HG03103 (cell line): ENCODE data around the gene CDCA5.

Experiments
- ATAC-seq: cut with Tn5 transposase; IDR thresholded peaks from one replicate; pipeline ENCODE4 v1.9.1; 2021; ENCODE audit warnings: low read depth; ENCODE audit not compliant: unreplicated experiment

Gene CDCA5

DNA sequence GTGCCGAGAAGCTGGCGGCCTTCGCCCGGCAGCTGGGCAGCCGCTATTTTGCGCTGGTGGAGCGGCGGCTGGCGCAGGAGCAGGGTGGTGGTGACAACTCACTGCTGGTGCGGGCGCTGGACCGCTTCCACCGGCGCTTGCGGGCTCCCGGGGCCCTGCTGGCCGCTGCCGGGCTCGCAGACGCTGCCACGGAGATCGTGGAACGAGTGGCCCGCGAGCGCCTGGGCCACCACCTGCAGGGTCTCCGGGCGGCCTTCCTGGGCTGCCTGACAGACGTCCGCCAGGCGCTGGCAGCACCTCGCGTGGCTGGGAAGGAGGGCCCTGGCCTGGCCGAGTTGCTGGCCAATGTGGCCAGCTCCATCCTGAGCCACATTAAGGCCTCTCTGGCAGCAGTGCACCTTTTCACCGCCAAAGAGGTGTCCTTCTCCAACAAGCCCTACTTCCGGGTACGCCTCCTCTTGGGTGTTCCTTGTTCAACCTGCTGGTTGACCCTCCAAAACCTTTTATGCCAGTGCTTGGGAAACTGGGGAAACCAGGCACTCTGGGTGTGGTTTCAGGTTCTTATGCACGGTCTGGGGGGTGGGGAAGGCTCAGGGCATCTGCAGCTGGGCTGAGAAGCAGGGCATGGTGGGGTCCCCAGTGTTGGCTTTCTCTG lies 24.8 kb upstream of the CDCA5 start:
- ATAC-seq, result no peak

DNA sequence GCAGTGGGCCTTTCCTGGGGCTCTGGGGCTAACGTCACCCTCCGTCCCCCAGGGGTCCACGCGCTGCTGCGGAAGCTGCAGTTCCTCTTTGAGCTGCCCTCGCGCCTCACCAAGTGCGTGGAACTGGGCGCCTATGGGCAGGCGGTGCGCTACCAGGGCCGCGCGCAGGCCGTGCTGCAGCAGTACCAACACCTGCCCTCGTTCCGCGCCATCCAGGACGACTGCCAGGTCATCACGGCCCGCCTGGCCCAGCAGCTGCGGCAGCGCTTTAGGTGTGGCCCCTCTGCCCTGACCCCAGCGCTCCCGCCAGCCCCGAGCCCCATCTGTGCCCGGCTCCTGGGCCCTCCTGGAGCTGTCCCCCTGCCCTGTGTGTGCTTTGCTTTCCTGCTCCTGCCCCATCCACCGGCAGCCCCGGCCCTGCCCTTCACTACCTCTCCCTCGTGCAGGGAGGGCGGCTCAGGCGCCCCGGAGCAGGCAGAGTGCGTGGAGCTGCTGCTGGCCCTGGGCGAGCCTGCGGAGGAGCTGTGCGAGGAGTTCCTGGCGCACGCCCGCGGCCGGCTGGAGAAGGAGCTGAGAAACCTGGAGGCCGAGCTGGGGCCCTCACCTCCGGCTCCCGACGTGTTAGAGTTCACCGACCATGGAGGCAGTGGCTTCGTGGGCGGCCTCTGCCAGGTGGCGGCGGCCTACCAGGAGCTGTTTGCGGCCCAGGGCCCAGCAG lies 24.1 kb upstream of the CDCA5 start:
- ATAC-seq, result no peak

DNA sequence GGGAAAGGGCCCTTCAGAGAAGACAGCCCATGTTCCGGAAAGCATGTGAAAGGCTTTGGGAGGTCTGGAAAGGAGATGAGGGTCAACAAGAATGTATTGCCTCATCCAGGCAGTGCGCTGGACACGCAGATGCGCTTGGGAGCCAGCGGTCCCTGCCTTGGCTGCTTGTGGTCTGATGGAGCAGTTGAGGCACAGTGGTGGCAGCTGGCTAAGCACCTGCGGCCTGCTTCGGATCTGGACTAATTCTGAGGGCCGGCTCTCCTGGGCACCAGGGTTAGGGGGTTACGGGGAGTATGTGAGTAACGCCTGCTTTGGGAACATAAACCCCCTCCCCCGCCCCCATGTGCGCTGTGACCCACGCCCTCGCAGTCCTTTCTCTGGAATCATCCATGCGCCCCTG lies 23.2 kb upstream of the CDCA5 start:
- ATAC-seq, result no peak

DNA sequence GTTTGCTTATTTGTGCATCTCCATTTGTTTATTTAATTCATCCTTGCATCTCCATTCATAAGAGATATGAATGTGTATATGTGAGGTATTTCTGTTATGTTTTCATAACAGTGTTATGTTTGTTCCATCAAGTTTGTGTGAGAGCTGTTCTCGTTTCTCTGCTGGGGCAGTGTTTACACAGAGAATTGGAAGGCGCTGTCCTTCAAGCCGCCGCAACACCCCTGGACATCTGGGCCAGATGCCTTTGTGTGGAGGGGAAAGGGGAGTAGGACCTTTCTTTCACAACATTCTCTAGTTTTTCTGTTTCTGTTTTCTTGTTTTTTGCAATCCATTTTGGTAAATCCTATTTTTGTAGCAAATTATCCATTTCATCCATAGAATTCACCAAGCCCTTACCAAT lies 20.8 kb upstream of the CDCA5 start:
- no peak for ATAC-seq

DNA sequence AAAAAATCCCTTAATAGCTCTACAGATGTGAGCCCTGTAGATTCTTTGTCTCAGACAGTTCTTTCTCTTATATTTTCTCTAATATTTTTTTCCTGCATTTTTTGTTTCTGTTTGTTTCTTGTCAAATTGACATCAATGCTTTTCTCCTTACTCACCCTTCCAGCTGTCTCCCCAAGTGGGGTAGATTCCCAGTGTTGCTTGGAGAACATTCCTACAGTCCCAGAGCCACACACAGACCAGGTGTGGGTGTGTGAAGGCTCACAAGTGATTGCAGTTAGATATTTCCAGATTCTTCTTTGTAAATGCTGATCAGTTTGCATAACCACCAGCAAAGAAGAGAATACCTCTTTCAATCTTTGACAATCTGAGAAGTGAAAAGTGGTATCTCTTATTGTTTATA lies 19.6 kb upstream of the CDCA5 start:
- ATAC-seq, result no peak

DNA sequence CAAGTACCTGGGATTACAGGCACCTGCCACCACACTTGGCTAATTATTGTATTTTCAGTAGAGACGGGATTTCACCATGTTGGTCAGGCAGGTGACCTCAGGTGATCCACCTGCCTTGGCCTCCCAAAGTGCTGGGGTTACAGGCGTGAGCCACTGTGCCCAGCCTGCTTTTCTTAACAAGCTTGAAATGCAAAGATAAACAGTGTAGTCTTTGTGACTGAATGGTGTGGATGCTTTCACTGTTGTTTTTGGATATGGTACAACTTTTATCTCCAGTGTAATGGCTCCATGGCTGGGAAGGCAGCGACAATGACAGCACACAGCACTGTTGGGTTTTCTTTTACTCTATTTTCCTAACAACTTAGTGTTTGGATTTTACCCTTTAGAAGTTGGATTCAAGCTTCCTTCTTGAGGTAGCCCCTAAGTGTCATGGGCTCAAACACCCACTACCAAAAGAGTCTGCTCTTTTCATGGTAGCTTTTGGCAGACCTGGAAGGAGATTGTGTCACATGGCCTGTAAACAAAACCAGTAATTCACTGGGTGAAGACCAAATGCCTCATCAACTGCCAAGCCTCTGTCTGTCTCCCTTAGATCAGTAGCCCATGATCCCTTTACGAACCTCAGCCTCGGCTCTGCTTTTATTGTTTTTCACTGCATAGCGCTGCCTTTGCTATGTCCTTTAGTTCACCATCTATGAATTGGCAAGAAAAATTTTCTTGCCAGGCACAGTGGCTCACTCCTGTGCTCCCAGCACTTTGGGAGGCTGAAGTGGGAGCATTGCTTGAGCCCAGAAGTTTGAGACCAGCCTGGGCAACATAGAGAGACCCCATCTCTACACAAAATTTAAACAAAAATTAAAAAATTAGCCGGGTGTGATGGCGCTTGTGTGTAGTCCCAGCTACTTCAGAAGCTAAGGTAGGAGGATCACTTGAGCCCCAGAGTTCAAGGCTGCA lies 18.6 kb upstream of the CDCA5 start:
- no peak for ATAC-seq

DNA sequence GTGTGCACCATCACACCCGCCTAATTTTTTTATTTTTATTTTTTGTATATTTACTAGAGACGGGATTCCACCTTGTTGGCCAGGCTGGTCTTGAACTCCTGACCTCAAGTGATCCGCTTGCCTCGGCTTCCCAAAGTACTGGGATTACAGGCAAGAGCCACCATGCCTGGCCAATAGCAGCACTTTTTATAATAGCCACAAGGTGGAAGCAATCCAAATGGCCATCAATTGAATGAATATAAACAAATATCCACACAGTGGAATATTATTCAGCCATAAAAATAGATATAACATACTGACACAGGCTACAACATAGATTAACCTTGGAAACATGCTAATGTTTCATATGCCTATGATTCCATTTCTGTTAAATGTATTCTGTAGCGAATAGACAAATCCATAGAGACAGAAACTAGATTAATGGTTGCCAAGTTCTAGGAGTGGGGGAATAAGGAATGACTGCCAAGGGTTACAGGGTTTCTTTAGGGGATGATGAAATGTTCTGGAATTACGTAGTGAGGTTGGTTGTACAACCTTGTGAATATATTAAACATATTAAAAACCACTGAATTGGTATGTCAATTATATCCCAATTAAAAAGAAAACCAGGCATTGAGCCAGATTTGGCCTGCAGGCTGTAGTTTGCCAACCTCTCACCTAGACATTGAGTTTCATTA lies 17.0 kb upstream of the CDCA5 start:
- no peak for ATAC-seq

DNA sequence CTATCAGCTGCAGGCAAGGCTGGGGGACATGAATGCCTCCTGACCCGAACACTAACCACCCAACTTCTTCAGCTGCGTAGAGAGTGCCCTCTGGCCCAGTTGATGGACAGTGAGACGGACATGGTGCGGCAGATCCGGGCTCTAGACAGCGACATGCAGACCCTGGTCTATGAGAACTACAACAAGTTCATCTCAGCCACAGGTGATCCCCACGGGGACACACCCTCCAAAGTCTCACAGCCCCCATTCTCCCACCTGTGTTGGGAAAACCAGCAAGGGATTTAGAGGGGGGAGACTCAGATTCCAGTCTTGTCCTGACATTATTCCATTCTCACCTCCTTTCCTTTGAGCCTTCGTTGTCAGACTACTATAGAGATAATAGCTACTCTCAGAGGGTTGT lies 13.1 kb upstream of the CDCA5 start:
- ATAC-seq, result no peak

DNA sequence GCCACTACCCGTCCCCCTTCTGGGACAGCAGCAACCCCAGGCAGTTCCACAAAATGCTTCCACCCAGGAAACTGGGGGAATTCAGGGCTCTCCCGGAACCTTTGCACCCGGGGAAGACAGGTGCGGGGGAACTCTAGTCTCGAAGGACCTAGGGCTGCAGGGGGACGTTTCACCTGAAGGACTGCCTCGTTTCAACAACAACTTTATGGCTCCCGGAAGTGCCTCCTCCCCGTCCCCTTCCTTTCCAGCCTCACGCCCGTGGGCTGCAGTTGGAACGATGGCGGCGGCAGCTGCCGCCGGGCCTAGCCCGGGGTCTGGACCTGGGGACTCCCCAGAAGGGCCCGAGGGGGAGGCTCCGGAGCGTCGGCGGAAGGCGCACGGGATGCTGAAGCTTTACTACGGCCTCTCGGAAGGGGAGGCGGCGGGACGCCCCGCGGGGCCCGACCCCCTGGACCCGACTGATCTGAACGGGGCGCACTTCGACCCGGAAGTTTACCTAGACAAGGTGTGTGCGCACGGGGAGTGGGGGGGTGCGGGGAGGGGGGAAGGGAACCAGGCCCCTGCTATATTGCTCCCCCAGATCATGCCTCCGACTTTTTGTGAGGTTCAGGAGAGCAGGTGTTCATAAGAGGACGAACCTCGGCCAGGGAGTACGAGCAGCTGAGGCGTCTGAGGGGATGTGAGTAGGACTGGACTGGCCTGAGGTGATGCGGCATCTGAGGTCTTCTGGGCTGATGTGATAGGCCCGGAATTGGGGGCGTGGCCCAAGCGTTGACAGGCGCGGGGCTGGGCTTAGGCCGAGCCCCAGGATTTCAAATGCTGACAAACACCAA lies 12.3 kb upstream of the CDCA5 start, which contains the start of gene VPS51:
VPS51 (plus strand) TSS at position 241 of the 833 bp plus-strand sequence; CDS start at position 278, 37 bp downstream.
- ATAC-seq, result peak; percentile 66

DNA sequence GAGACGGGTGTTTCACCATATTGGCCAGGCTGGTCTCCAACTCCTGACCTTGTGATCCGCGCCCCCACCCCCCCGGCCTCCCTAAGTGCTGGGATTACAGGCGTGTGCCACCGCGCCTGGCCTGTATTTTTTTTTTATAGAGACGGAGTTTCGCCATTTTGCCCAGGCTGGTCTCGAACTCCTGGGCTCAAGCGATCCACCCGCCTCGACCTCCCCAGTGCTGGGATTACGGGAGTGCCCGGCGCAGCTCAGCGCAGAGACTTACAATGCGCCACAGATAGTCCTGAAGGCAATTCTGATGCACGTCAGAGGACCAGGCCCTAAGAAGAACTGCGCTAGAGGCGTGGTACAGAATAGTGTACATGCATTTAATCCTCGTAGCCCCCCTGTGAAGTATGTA lies 11.6 kb upstream of the CDCA5 start:
- ATAC-seq, result no peak

DNA sequence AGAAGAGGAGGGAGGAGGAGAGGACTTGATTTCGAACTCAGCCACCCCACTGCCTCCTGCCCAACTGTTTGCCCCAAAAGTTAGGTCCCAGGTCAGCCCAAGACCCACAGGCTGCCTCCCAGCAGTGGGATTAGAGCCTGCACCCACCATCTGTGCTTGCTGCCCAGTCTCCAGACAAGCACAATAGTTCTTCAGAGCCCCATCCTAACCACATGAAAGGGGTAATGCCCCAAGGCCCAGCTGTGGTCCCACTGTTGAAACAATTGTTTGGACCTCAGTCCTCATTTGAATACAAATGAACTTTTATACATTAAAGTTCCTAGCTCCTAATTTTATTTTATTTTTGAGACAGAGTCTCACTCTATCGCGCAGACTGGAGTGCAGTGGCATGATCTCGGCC lies 6.8 kb upstream of the CDCA5 start:
- ATAC-seq, result no peak

DNA sequence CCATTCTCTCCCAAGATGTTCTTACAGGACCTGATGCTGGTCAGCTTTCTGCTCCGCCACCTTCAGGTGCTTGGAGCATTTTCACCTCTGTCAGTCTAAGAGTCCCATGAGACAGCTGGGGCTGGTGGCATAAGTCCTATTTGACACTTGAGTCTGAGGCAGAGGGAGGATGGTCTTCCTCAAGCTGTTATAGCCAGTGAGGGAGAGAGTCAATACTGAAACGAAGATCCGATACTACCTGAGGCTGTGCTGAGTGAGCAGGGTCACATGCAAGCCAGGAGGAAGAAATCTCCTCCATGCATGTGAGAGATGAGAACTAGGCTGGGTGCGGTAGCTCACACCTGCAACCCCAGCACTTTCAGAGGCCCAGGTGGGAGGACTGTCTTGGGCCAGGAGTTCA lies 5.8 kb upstream of the CDCA5 start:
- no peak for ATAC-seq

DNA sequence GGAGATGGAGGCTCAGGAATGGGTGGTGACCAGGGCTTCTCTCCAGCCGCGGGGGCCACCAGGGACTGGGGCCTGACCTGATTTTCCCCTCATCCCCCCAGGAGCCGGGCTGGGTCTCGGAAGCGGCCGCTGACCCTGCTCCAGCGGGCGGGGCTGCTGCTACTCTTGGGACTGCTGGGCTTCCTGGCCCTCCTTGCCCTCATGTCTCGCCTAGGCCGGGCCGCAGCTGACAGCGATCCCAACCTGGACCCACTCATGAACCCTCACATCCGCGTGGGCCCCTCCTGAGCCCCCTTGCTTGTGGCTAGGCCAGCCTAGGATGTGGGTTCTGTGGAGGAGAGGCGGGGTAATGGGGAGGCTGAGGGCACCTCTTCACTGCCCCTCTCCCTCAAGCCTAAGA lies 4.0 kb upstream of the CDCA5 start:
- no peak for ATAC-seq

DNA sequence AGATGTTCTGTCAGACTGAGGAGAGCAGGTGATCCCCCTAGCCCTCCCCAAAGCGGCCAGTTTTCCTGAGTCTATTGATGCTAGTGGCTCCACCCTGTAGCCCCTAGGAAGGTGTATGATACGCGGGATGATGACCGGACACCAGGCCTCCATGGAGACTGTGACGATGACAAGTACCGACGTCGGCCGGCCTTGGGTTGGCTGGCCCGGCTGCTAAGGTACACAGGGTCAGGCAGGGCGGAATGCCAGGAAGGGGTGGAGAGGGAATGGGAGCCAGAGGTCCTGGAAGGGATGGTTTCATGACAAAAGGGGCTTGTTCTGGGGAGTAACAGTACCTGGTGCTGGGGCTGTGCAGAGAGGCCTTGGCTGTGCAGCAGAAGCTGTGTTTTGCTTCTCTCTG lies 3.4 kb upstream of the CDCA5 start:
- ATAC-seq, result no peak

DNA sequence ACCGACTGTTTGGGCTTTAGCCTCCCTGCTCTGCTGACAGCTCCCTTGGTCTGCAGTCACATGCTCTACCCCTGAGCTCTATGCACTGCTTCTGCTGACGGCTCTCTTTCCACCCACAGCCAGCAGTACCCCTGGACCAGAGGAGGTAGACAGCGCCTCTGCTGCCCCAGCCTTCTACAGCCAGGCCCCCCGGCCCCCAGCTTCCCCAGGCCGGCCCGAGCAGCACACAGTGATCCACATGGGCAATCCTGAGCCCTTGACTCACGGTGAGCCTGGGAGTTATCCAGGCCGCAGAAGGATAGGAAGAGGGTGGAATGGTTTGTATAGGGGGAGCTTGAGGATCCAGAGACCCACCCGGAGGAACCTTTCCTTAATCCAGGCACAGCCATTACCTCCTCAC lies 3.0 kb upstream of the CDCA5 start:
- ATAC-seq, result no peak

DNA sequence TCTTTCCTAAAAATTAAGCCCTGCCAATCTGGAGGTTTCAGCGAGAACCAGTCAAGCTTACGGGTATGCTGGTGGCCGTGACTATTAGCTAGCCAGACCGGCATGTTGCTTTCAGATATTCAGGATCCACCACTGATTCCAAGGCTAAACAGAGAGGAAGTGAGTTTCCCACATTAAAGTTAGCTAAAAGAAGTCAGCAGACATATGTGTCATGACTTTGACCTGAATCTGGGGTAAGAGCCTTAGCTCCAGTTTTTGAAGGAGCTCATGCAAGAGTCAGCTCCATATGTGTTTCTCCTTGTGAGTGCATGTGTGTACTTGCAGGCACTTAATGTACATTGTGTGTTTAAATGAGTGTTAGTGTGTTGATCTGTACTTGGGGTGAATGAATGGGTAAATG lies 1.6 kb upstream of the CDCA5 start:
- no peak for ATAC-seq

DNA sequence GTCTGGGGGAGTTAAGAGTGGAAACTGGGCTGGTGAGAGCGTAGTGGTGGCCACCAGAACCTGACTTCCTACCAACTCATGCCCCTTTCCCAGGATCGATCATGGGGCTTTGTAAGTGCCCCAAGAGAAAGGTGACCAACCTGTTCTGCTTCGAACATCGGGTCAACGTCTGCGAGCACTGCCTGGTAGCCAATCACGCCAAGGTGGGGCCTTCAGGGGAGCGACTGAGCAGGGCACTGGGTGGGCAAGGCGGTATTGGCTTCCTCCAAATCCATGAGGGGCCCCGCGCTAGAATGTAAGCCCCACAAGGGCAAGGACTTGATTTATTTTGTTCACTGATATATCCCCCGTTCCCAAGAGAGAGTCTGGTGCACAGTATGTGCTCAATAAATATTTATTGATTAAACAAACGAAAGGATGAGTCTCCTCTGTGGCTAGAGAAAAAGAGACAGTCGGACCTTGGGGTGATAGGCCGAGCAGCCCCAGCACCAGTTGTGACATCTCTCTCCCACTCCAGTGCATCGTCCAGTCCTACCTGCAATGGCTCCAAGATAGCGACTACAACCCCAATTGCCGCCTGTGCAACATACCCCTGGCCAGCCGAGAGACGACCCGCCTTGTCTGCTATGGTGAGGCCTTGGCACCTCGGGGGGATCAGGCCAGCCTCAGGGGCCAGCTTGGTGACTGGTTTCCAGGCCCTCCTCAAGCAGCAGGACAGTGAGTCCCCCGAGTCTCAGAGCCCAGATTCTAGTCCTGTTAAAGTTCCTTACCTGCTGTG lies 947 bp upstream of the CDCA5 start:
- ATAC-seq, result no peak

DNA sequence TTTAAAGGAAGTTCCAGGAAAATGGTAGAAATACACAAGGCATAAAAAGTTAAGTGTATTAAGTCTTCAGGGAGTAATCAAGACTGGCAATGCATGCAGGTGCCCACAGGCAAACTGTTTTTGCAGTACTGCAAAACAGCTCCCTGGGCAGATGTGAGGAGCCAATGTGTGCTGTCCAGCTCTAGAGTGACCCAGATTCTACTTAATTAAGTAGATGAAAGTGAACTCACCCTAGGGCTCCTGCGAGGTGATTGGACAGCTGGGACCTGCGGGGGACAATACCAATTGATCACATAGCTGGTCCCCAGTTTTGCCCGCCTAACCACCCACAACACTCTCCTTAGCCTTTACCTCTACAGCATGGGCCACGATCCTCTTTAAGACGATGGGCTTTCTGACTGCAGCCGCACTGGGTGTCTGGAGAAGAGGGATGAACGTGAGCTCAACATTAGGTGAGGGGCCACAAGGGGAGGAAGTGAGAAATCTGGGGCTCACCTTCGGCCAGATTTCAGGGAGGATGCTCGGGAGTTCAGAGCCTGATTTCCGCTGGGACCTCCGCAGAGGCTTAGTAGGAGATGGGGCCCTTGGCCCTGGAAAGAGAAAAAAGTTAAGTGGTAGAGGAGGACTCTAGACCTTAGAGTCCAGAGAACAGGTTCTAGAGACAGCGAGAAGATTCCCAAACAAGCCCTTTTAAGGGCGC lies 556 bp downstream of the CDCA5 start:
- no peak for ATAC-seq
